Panc1 (cell line): Measurements from ENCODE around the gene CREBL2. TPM values are rescaled to one million over a fixed set of nuclear protein-coding genes. Genes with fewer than 3 reads are reported as not detected.

Source experiments
- ATAC-seq: fragments of 200-7000 bp; cut with Tn5 transposase; 2 replicates; pipeline ENCODE4 v1.9.1; 2020; ENCODE audit warnings: mild to moderate bottlenecking, moderate library complexity
- BruUV-seq: library from RNA; stranded (reverse); fragments of 400-500 nt; replicated peaks from 2 replicates; lab custom pipeline; 2021; lab: Mats Ljungman, UMichigan
- CTCF ChIA-PET: fragments of 300-600 bp; sonication (Branson Sonifier 250); formaldehyde crosslinking; loops from one replicate; lab custom pipeline; 2022; ENCODE audit warnings: antibody characterized with exemption; lab: Charles Lee
- POLR2A ChIA-PET: fragments of 300-600 bp; sonication (Branson Sonifier 250); formaldehyde crosslinking; loops from one replicate; lab custom pipeline; 2022; ENCODE audit warnings: antibody characterized with exemption; lab: Charles Lee
- DNase-seq: peaks from one replicate; pipeline ENCODE4 v3.0.0-alpha.2; 2010; ENCODE audit warnings: low read depth, low spot score
- H3K27ac ChIP-seq: 2 replicates; pipeline ENCODE4 v1.5.1; 2011; ENCODE audit warnings: mild to moderate bottlenecking, low read length, inconsistent platforms
- H3K27me3 ChIP-seq: fragments of 200-500 bp; sonication (Bioruptor generic); 2 replicates; pipeline ENCODE4 v1.6.0; 2014; ENCODE audit warnings: low read length, inconsistent platforms; ENCODE audit not compliant: control insufficient read depth, insufficient read depth
- H3K36me3 ChIP-seq: fragments of 200-500 bp; sonication (Bioruptor generic); 2 replicates; pipeline ENCODE4 v1.5.1; 2014; ENCODE audit warnings: inconsistent platforms, mild to moderate bottlenecking, low read length, moderate library complexity; ENCODE audit not compliant: control insufficient read depth, insufficient read depth
- H3K4me1 ChIP-seq: 2 replicates; pipeline ENCODE4 v1.5.1; 2011; ENCODE audit warnings: inconsistent platforms, mild to moderate bottlenecking, low read length, moderate library complexity; ENCODE audit not compliant: control insufficient read depth, insufficient read depth
- H3K4me3 ChIP-seq, 2 experiments: 2 replicates each; pipeline ENCODE4 v1.5.1; 2011 to 2012; ENCODE audit warnings: low read depth in 2 of 2, low read length in 2 of 2, mild to moderate bottlenecking in 2 of 2, inconsistent platforms in 1 of 2, moderate library complexity in 1 of 2
- H3K9me3 ChIP-seq: fragments of 200-500 bp; sonication (Bioruptor generic); 2 replicates; pipeline ENCODE4 v1.5.1; 2014; ENCODE audit warnings: low read depth, mild to moderate bottlenecking, inconsistent platforms, low read length, moderate library complexity; ENCODE audit not compliant: control insufficient read depth, insufficient read depth
- CTCF ChIP-seq: fragments of 450-650 bp; IDR thresholded peaks from 2 replicates; pipeline ENCODE4 v1.5.1; 2017; ENCODE audit warnings: mild to moderate bottlenecking
- POLR2AphosphoS5 ChIP-seq: IDR thresholded peaks from 2 replicates; pipeline ENCODE4 v1.6.1; 2012; ENCODE audit warnings: mild to moderate bottlenecking, low read depth, low read length, moderate library complexity
- REST ChIP-seq, 2 experiments: IDR thresholded peaks; 2 replicates each; pipeline ENCODE4 v1.6.1; 2011 to 2012; ENCODE audit warnings: low read depth in 2 of 2, control low read depth in 1 of 2, low read length in 1 of 2, mild to moderate bottlenecking in 1 of 2, moderate library complexity in 1 of 2; ENCODE audit not compliant: insufficient read depth in 1 of 2
- SIN3A ChIP-seq: IDR thresholded peaks from 2 replicates; pipeline ENCODE4 v1.6.1; 2012; ENCODE audit warnings: low read depth, mild to moderate bottlenecking, low read length, moderate library complexity, borderline replicate concordance; ENCODE audit not compliant: insufficient read depth
- TCF7L2 ChIP-seq: IDR thresholded peaks from 2 replicates; pipeline ENCODE4 v1.6.1; 2011; ENCODE audit warnings: mild to moderate bottlenecking, low read depth, low read length, inconsistent platforms
- in situ Hi-C: cut with HindIII; loops from 2 replicates; pipeline ENCODE4 v1.10.0; 2016; ENCODE audit warnings: low sequenced_read_pairs, low pct_unique_long_range_greater_than_20kb
- intact Hi-C: fragments of 100-400 bp; cut with micrococcal nuclease; formaldehyde crosslinking; loops from one replicate; pipeline ENCODE4 v1.10.0; 2022; ENCODE audit not compliant: unreplicated experiment
- total RNA-seq: library from RNA; stranded (reverse); gene quantifications from one replicate; pipeline ENCODE4 v1.2.1, GENCODE V29; 2021; ENCODE audit not compliant: unreplicated experiment

CREBL2 gene
- total RNA-seq, 1 experiment from 2014 or later, result 13.6 TPM

GRCh38 chr12:12684375-12685106 lies 72.9 kb downstream of the CREBL2 start:
- intact Hi-C loops, result no loop called here
- H3K27me3 ChIP-seq, result no peaks in the 10 kb centered on the region
- no peak overlapping the region for H3K27ac ChIP-seq
- BruUV-seq, result no TSS peak
- H3K36me3 ChIP-seq, result no peaks in the 10 kb centered on the region
- TF ChIP-seq SIN3A, result no peak
- no peak for TF ChIP-seq TCF7L2
- TF ChIP-seq REST (IDR thresholded peaks at IDR 0.05; ENCODE audit: insufficient read depth in 1 of 2, low read depth in 2 of 2, low read length in 1 of 2), result peak; percentile 85 to 86
- in situ Hi-C loops, result no loop called here
- H3K4me3 ChIP-seq, result no peak overlapping the region
- POLR2A ChIA-PET, result no interaction called here
- CTCF ChIA-PET, result no interaction called here
- no peak for ATAC-seq
- H3K4me1 ChIP-seq, result no peaks in the 10 kb centered on the region
- DNase-seq, result no peak
- H3K9me3 ChIP-seq, result no peaks in the 10 kb centered on the region

GRCh38 chr12:12685305-12685704 lies 73.6 kb downstream of the CREBL2 start:
- no peak overlapping the region for H3K27ac ChIP-seq
- ATAC-seq, result no peak
- ChIA-PET CTCF (no interaction called here), POLR2A (no interaction called here)
- no TSS peak for BruUV-seq
- H3K4me3 ChIP-seq, result no peak overlapping the region
- no peaks in the 10 kb centered on the region for H3K36me3 ChIP-seq
- intact Hi-C loops (no loop called here), in situ Hi-C loops (no loop called here)
- H3K27me3 ChIP-seq, result no peaks in the 10 kb centered on the region
- no peaks in the 10 kb centered on the region for H3K9me3 ChIP-seq
- no peaks in the 10 kb centered on the region for H3K4me1 ChIP-seq
- TF ChIP-seq TCF7L2, result no peak
- TF ChIP-seq CTCF, result no peak
- no peak for TF ChIP-seq REST (IDR thresholded peaks at IDR 0.05; ENCODE audit: insufficient read depth in 1 of 2, low read depth in 2 of 2, low read length in 1 of 2)
- TF ChIP-seq POLR2AphosphoS5, result no peak
- no peak for TF ChIP-seq SIN3A
- DNase-seq, result no peak
